ENCODE results near the gene URB1.
"Not testable (repeated sequence)": the region's sequence is repeated elsewhere in the genome, so short reads cannot be mapped to it uniquely, and the experiment has no call there.

URB1 gene

DNA sequence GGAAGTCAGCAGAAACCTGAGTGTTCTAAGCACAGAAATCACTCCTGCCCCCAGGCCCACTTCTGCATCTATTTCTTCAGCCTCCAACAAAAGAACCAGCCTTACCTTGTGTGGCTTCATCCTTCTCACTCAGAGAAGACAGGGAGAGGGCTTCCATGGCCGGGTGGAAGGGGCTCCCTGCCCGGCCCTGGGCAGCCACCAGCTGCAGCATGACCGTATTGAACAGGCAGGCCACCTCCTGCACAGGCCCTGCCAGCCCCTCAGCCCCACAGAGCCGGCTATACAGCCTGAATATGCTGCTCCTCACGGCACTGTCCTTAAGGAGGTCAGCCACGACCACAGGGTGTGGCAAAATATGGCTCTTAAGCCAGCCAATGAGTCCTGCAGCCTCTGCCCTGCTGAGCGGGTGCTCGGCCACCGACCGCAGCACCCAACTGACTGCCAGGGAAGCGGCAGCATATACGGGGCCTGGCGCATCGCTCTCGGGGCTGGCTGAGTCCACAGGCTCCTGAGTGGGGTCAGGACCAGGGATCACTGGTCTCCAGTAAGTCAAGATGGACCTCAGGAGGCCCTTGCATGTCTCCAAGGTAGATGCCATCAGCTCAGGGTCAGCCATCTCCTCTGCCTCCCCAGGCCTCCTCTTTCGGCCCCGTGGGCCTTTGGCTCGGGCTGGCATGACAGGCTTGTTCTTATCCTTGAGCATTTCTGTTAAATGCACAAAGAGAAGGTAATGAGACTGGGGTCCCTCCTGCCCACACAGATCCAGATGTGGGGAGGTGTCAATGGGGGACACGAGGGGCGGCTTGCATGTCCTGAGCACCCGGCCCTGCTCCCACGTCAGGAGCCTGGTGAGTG lies 76.2 kb downstream of the URB1 start:
- no peak for DNase-seq

DNA sequence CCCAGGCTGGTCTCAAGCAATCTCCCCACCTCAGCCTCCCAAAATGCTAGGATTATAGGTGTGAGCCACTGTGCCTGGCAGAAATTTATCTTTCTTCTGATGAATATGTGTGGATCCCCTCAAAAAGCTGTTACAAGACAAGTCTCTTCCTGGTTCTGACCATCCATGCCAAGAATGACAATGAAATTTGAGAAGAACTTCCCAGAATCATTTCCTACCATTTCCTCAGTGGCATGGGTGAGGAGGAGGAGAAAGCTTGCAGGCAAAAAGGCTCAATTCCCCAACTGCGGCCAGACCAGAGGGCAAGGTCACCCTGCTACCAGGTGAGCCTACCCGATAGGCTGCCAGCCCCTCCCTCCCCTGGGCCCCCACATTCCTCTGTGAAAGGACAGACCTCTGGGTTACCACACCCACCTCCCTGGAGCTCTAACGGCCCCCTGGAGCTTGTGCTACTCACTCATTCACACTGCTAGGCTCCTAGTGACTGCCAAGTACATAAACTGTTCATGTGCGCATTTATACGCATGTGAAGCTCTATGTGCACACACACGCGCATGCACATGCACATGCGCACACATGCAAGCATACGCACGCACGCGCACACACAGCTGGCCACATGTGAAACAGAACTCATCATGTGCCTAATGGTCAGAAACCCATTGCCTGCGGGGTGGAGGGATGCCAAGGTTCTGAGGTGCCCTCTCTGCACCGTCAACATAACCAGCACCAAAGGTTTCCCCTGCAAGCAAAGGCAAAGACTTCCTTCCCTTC lies 77.1 kb downstream of the URB1 start:
- no peak for DNase-seq

DNA sequence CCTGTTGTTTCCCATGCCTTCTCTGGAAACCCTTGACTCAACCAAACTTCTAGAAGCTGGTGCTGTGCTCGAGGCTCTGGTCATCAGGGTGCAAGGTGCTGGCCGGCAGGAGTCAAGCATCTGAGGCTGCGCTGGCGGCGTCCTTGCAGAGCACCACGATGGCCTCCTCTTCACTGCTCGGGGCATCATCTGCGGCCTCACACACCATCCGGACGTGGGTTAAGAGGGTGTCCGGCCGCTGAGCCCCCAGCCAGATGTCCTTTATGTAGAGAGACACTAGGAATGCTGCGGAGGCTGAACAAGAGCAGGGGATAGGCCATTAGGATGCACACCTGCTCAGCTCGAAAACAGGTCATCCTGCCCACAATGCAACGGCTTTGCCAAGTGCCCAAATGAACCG lies 78.0 kb downstream of the URB1 start:
- no peak for DNase-seq

DNA sequence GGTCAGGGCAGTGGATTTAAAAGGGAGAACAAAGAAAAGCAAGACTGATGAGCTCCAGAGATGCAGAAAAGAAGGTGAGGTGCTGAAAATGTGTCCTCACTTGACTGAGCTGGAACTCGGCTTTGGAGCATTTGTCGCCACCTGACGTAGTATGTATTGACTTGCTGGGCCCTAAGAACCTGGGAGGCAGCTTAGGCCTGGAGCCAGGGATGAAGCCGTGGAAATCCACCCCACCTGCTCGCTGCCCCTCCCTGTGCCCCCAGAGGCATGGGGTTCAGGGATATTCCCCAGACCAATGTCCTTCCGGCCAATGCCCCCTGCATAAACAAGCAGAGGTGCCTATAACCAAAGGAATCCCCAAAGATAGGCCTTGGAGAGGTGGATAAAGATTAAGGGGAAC lies 79.8 kb downstream of the URB1 start:
- DNase-seq: no peak

DNA sequence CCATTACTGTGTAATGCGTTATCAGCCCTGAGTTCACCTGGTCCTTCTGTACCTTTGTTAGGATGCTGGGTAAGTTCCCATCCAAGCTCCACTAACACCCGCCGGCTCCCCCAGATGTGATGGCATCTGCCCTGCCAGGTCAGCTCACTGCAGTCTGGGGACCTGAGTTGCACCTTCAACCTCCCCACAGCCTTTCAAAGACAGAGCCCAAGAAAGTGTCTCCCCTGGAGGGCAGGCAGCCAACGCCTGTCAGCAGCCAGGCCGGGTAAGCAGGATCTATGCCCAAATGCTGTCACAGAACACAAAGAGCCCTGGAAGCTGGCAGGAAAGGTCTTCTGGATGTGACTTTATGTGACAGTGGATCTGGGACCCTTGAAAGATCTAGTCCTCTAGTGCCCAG lies 80.5 kb downstream of the URB1 start:
- no peak for DNase-seq

DNA sequence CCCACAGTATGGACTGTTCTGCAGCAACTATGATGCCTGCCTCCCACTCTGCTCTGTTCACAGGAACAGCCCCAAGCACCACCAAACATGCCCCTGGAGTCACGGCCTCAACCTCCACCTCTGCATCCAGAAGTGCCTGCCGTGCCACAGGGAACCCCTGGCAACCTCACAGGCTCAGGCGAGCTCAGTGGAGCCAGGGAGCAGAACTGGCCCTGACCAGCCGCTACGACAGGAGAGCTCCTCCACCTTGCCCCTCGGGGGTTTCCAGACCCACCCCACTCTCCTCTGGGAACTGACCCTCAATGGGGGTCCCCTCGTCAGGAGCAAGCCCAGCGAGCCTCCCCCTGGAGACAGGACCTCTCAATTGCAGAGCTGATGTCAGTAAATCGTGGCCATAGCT lies 81.2 kb downstream of the URB1 start:
- DNase-seq: no peak

DNA sequence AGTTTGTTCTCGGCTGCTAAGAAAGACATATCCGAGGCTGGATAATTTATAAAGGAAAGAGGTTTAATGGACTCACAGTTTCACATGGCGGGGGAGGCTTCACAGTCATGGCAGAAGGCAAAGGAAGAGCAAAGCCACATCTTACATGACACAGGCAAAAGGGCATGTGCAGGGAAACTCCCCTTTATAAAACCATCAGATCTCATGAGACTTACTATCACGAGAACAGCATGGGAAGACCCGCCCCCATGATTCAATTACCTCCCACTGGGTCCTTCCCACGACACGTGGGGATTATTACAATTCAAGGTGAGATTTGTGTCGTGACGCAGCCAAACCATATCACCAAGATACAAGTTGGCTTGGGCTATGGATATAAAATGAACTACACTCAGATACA lies 81.8 kb downstream of the URB1 start:
- not testable (repeated sequence) for DNase-seq

DNA sequence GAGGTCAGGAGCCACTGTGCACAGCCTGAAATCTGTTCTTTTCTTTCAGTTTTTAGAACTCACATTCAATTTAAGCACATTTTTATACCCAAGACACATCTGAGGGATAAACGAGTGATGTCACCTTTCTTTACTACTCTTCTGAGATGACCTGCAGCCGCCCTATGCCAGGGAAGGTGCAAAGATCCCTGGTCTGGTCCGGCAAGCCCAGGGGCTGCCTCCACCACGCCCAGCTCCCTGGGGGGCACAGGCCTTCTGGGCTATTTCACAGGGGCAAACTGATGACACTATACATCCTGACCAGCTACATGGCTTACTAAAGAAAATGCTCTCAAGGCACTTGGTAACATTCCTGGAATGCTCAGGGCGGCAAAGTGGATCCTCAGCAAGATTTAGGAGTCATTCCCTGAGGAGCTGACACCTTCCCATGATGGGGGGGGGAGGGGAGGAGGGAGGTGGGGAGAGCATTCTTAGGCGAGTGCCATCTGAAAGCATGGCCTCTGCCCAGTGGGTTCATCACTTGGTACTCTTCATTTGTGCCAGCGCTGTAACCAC lies 82.8 kb downstream of the URB1 start:
- no peak for DNase-seq

DNA sequence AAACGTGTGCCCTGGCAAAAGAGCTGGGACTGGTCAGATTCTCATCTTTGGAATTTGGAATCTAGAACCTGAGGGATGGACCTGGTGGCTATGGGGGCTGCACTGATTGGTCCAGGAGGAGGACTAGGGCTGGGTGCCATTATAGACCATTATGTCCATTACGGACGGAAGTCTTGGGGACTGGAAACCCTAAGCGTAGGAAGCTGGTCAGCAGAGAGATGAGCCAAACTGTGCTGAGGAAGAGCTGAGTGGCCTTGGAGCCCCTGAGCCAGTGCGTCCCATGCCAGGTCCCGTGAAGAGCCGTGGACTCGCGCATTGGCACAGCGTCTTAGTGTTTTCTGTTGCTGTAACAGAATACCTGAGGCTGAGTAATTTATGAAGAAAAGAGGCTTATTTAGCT lies 84.1 kb downstream of the URB1 start:
- no peak for DNase-seq

DNA sequence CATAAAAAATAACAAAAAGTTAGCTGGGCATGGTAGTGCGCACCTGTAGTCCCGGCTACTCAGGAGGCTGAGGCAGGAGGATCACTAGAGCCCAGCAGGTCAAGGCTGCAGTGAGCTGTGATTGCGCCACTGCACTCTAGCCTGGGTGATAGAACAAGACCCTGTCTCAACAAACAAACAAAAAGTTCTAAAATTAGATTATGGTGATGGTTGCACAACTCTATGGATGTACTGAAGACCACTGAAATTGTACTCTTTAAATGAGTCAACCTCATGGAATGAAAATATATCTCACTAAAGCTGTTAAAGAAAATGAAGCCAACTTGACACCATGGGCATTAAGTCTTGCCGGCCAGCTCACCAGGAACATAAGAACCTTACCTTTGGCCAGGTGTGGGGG lies 85.1 kb downstream of the URB1 start:
- no peak for DNase-seq

DNA sequence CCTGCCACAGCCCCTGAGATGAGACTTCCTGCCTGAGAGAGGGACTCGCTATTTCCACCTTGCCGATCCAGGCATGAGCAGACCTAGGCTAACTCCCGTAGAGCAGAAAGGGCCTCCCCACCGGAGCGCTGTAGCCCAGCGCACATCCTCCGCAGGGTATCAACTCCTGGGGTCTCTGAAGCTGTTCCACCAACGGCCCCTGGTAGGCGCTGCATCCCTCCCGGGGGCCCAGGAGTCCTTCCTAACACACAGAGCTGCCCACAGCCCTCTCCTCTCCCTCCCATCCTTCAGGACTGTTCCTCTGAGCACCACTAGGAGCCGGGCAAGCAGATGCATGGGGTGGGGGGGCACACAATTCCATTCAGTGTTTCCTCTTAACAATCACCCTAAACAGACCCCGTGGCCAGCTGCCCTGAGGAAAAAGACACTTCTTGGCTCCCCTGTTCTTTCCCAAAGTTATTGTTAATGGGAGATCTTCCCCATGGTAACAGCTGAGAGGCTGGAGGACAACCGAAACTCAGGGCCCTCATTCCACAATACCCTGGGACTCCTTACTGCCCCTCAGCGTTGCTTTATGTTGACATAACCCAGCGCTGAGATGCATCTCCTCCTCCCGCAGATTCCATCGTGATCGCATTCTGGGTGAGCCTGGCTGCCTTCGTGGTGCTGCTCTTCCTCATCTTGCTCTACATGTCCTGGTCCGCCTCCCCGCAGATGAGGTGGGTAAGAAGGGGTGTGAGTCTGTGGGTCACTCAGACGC lies 86.6 kb downstream of the URB1 start:
- no peak for DNase-seq

DNA sequence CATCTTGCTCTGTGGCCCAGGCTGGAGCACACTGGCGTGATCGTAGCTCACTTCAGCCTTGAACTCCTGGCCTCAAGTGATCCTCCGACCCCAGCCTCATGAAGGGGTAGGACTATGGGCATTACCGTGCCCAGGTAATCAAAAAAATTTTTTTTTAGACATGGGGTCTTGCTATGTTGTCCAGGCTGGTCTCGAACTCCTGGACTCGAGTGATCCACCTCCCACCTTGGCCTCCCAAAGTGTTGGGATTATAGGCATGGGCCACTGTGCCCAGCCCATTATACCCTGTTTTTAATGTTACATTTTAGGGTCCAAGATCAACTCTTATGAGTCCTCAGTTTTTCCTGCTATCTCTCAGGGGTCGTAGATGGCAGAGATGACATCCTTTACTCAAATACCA lies 87.8 kb downstream of the URB1 start:
- no peak for DNase-seq

DNA sequence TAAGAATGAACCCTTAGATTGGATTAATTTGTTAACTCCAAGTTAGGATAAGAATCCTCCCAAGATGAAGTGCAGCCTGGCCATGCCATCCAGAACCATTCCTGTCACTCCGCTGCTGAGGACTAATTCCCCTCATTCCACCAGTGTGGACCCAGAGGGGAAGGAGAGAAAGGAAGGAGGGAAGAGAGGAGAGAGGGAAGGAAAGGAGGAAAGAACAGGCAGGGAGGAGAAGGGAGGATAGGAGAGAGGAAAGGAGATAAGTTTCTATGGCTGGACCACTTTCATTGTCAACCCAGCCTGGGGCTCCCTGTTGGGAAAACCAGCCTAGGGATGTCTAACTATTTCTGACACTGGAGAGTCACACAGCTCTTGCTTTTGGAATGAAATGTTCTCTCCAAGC lies 89.4 kb downstream of the URB1 start:
- no peak for DNase-seq

DNA sequence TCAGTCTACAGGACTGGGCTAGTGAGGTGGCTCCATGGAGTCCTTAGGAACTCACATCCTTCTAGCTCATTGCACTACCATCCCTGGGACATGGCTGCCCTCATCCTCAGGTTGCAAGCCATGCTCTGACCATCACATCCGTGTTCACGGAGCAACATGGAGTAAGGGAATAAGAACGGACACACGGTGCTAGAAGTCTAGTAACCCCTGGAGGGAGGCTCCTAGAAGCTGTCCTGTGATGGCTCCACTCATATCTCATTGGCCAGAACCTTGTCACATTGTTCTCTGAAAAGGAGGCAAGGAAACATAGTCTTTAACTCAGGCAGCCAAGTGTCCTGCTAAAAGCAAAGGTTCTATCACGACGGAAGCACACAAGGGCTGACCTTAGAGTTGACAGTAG lies 90.3 kb downstream of the URB1 start:
- no peak for DNase-seq

DNA sequence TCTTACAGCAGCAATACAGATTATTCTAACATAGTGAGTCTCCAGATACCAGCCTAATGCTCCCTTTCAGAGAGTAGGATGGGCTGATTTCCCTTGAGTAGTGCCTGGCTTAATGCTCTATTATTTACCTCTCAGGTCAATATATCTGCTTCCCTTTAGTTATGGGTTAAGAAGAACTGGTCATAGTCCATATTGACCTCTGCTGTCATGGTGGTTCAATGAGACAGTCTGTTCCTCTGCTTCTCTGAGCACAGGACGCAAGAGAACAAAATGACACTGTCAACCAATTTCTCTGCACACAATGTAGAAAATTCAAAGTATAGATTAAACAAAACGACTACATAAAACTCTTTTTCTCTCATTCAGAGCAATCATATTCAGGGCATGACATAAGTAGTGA lies 91.2 kb downstream of the URB1 start:
- no peak for DNase-seq

DNA sequence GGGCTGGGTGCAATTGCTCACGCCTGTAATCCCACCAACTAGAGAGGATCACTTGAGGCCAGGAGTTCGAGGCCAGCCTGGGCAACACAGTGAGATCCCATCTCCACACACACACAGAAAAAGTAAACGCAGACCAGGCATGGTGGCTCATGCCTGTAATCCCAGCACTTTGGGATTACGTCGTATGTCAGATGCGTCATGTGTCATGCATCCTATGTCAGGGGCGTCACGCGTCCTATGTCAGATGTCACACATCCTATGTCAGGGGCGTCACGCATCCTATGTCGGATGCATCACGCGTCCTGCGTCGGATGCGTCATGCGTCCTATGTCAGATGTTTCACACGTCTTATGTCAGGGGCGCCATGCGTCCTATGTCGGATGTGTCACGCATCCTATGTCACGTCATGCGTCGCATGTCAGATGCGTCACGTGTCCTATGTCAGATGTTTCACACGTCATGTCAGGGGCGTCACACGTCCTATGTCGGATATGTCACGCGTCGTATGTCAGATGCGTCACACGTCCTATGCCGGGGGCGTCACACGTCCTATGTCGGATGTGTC lies 92.6 kb downstream of the URB1 start:
- no peak for DNase-seq

DNA sequence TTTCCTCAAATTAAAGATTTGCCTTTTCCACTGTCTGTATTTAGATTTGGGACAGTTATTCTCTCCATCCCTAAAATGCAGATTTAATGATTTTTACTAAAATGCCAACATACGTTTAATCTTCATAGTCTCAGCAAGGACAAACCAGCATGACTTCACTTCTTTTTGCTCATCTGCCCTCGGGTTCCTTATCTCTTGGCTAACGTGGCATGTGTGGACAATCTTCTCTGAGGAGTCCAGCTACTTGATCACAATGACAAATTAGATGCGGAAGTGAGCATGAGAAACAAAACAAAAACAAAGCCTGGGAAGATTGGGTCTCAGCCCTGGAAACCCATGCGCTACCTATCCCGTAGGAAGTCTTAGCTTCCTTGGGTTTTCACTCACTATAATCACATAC lies 93.1 kb downstream of the URB1 start:
- no peak for DNase-seq

DNA sequence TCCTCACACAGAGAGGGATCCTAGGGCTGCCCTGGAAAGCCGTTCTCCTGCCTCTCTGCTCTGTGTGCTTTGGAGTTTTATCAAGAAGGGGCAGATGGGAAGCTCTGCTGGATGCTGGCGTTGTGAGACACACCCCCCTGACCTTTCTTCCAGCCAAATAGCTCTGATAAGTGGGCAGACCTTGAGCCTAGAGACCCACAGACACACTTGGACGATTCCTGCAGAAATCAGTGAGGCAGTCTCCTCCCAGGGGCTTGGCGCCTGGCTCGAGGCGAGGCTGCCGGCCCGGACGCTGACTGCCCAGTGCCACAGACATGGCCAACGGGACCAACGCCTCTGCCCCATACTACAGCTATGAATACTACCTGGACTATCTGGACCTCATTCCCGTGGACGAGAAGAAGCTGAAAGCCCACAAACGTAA lies 94.1 kb downstream of the URB1 start, which contains the start of gene MRAP:
TSS of gene MRAP (plus strand) at position 198 of the 424 bp plus-strand sequence. CDS start at position 315, 117 bp downstream.
- DNase-seq: no peak

DNA sequence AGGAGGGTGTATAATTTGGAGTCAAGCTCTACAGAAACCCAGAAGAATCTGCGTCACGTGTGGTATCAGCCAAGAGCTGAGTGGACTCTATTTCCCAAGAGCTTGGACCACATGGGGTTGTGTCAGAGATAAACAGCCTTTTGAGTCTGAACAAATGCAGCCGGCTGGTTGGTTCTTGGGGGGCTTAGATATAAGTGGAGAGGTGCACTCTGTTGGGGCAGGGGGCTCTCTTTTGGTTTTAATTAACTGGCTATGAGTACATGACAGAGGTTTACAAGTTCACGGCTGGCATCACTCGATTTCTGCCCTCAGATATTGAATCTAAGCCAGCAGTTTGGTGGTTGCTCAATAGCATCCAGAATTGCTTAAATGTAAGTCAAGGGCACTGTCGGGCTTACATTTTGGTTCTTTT lies 94.7 kb downstream of the URB1 start:
- DNase-seq: no peak

DNA sequence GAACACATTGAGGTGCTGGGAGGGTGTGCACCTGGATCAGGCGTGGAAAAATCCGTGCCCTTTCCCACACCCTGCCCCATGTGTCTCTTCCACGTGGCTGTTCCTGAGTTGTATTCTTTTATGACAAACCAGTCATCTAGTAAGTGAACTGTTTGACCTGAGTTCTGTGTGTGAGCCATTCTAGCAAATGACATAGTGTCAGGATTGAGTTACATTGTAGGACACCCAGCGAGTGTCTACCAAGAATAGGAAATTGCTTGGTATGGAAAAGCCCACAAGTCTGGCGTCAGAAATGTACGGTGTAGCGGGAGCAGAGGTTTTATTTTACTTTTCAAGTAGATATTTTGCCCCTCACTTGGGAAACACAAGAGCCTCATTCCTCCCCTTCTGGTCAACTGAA lies 95.4 kb downstream of the URB1 start:
- no peak for DNase-seq

DNA sequence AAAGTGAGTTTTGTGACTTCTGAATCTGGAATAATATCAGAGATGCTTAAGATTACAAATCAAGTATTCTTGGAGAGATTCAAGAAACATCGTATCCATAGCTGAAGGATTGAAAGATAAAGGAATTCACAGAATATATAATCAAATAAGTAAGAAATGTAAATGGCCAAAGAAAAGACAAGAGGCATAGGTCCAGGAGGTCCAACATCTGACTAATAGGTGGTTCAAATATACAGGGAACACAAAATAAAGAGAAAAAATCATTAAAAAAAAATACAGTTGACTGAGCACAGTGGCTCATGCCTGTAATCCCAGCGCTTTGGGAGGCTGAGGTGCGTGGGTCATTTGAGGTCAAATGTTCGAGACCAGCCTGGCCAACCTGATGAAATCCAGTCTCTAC lies 107.3 kb downstream of the URB1 start:
- no peak for DNase-seq

DNA sequence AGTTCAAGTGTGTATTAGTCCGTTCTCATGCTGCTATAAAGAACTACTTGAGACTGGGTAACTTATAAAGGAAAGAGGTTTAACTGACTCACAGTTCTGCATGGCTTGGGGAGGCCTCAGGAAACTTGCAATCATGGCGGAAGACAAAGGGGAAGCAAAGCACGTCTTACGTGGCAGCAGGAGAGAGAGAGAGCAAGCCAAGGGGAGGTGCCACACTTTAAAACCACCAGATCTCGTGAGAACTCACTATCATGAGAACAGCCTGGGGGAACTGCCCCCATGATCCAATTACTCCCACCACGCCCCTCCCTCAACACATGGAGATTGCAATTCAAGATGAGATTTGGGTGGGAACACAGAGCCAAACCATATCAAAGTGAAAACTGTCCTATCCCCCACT lies 109.8 kb downstream of the URB1 start:
- no peak for DNase-seq

DNA sequence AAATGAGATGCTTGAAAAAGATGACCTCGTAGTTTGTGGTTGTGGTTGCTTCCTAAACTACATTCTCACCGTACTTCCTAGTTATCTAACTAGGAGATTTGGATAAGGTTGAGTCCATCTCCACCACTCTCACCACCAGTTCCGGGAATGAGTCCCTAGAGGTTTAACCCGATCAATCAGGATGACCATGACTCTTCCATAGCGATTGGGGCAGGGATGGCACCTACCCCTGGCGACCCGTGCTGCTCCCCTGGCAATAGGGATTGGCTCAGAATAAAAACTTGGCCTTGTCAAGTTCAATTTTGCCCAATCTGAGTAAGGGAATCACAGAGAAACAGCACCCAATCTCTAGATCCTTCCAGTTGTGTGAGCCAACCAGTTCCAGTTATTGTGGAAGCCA lies 111.3 kb downstream of the URB1 start:
- no peak for DNase-seq
